Measurements from ENCODE around the gene WDR35.

- TF ChIP-seq BHLHE40 (IDR thresholded peaks at IDR 0.05; ENCODE audit: low read depth, low read length) (no peak), CTCF (conservative IDR thresholded peaks at IDR 0.05; ENCODE audit: low read depth, low read length) (no peak), POLR2A (IDR thresholded peaks at IDR 0.05; ENCODE audit: low read depth, low read length) (no peak), RAD21 (IDR thresholded peaks at IDR 0.05; ENCODE audit: low read length) (no peak), MAFK (IDR thresholded peaks at IDR 0.05; ENCODE audit: low read depth, low read length) (no peak)
- TF ChIP-seq, protein P1, sequence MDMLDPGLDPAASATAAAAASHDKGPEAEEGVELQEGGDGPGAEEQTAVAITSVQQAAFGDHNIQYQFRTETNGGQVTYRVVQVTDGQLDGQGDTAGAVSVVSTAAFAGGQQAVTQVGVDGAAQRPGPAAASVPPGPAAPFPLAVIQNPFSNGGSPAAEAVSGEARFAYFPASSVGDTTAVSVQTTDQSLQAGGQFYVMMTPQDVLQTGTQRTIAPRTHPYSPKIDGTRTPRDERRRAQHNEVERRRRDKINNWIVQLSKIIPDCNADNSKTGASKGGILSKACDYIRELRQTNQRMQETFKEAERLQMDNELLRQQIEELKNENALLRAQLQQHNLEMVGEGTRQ (IDR thresholded peaks at IDR 0.05; ENCODE audit: low read depth, low read length) = no peak
These were observed 73.4 kb downstream of the WDR35 start for GRCh38 chr2:19916385-19916950.
